Stimulated activated CD4-positive, alpha-beta T cell treated with anti-CD3 and anti-CD28 coated beads, Interleukin-15, amount 100 ng/mL, for 1 hour (primary cell): Measurements from ENCODE around the gene NELL2.
"Not testable (repeated sequence)": the region's sequence is repeated elsewhere in the genome, so short reads cannot be mapped to it uniquely, and the experiment has no call there.

ENCODE experiments used
- DNase-seq, 2 donors: peaks; one replicate each; pipeline ENCODE4 v3.0.0-alpha.2; 2020; ENCODE audit warnings: low read depth in 1 of 2, low spot score in 1 of 2

Gene NELL2

GRCh38 chr12:44697511-44697910, 178.6 kb downstream of the NELL2 start:
- DNase-seq, result no peak

- DNase-seq, result no peak
Measured at GRCh38 chr12:44696542-44696941, 179.6 kb downstream of the NELL2 start.

- DNase-seq, result no peak
Measured at GRCh38 chr12:44694017-44694416, 182.1 kb downstream of the NELL2 start.

GRCh38 chr12:44689587-44689986, 186.5 kb downstream of the NELL2 start:
- DNase-seq, result no peak

- not testable (repeated sequence) for DNase-seq
Measured at GRCh38 chr12:44686821-44687432, 189.2 kb downstream of the NELL2 start.

GRCh38 chr12:44677724-44678123, 198.4 kb downstream of the NELL2 start:
- no peak for DNase-seq

- DNase-seq, result no peak
Measured at GRCh38 chr12:44674875-44675274, 201.2 kb downstream of the NELL2 start.

- DNase-seq, result no peak
Measured at GRCh38 chr12:44673811-44674210, 202.3 kb downstream of the NELL2 start.

GRCh38 chr12:44672042-44672441, 204.1 kb downstream of the NELL2 start:
- no peak for DNase-seq

GRCh38 chr12:44668443-44668842, 207.7 kb downstream of the NELL2 start:
- no peak for DNase-seq

GRCh38 chr12:44667461-44667860, 208.7 kb downstream of the NELL2 start:
- DNase-seq, result no peak

GRCh38 chr12:44663291-44663690, 212.8 kb downstream of the NELL2 start:
- no peak for DNase-seq

GRCh38 chr12:44655846-44656245, 220.3 kb downstream of the NELL2 start:
- no peak for DNase-seq

- DNase-seq, result no peak
Measured at GRCh38 chr12:44654646-44655639, 221.2 kb downstream of the NELL2 start.

- no peak for DNase-seq
Measured at GRCh38 chr12:44653861-44654527, 222.1 kb downstream of the NELL2 start.

GRCh38 chr12:44649693-44650092, 226.4 kb downstream of the NELL2 start:
- DNase-seq, result no peak

- no peak for DNase-seq
Measured at GRCh38 chr12:44647917-44648690, 228.0 kb downstream of the NELL2 start.

GRCh38 chr12:44640427-44641190, 235.5 kb downstream of the NELL2 start:
- no peak for DNase-seq

GRCh38 chr12:44637875-44638274, 238.2 kb downstream of the NELL2 start:
- no peak for DNase-seq

GRCh38 chr12:44628180-44628579, 247.9 kb downstream of the NELL2 start:
- no peak for DNase-seq
